HG03354 (cell line): ENCODE measurements around the gene SCARF2.
"Not testable (repeated sequence)": the region's sequence is repeated elsewhere in the genome, so short reads cannot be mapped to it uniquely, and the experiment has no call there.

Experiments
- ATAC-seq: cut with Tn5 transposase; IDR thresholded peaks from one replicate; pipeline ENCODE4 v1.9.1; 2021; ENCODE audit warnings: mild to moderate bottlenecking; ENCODE audit not compliant: unreplicated experiment, poor library complexity, severe bottlenecking

Gene SCARF2

GRCh38 chr22:20464096-20464614, 26.5 kb upstream of the SCARF2 start:
- ATAC-seq, result no peak

GRCh38 chr22:20463324-20464095, 25.9 kb upstream of the SCARF2 start:
- no peak for ATAC-seq

- no peak for ATAC-seq
Measured at GRCh38 chr22:20459862-20460261, 22.2 kb upstream of the SCARF2 start.

- ATAC-seq, result no peak
Measured at GRCh38 chr22:20459152-20459542, 21.5 kb upstream of the SCARF2 start.

- ATAC-seq, result no peak
Measured at GRCh38 chr22:20458530-20459151, 21.0 kb upstream of the SCARF2 start.

- no peak for ATAC-seq
Measured at GRCh38 chr22:20457506-20458240, 20.0 kb upstream of the SCARF2 start.

- ATAC-seq, result no peak
Measured at GRCh38 chr22:20456722-20457076, 19.1 kb upstream of the SCARF2 start.

- ATAC-seq, result peak; percentile 62
Measured at GRCh38 chr22:20456064-20456721, 18.6 kb upstream of the SCARF2 start.

GRCh38 chr22:20455709-20456063, 18.1 kb upstream of the SCARF2 start:
- ATAC-seq, result no peak

- no peak for ATAC-seq
Measured at GRCh38 chr22:20453222-20453621, 15.6 kb upstream of the SCARF2 start.

- ATAC-seq, result no peak
Measured at GRCh38 chr22:20451920-20452319, 14.3 kb upstream of the SCARF2 start.

- not testable (repeated sequence) for ATAC-seq
Measured at GRCh38 chr22:20451129-20451778, 13.6 kb upstream of the SCARF2 start.

GRCh38 chr22:20450551-20450906, 12.9 kb upstream of the SCARF2 start:
- ATAC-seq, result no peak

- no peak for ATAC-seq
Measured at GRCh38 chr22:20449819-20450550, 12.4 kb upstream of the SCARF2 start.

- ATAC-seq, result no peak
Measured at GRCh38 chr22:20448630-20449029, 11.0 kb upstream of the SCARF2 start.

GRCh38 chr22:20446383-20446970, 8.9 kb upstream of the SCARF2 start:
- ATAC-seq, result no peak

- ATAC-seq, result no peak
Measured at GRCh38 chr22:20444325-20444724, 6.7 kb upstream of the SCARF2 start.

- ATAC-seq, result no peak
Measured at GRCh38 chr22:20442485-20443284, 5.1 kb upstream of the SCARF2 start.
